OCI-LY3 (cell line): ENCODE data around the gene DNAL1.

Experiments
- H2AFZ ChIP-seq: fragments of 200-600, 300-600 bp; shearing (Covaris generic); 2 replicates; pipeline ENCODE4 v1.6.0; 2014; ENCODE audit warnings: antibody characterized with exemption, low read depth, low read length
- H3K27ac ChIP-seq: fragments of 200-600, 300-600 bp; sonication (generic); 2 replicates; pipeline ENCODE4 v1.5.1; 2014; ENCODE audit warnings: mild to moderate bottlenecking, low read length, moderate library complexity, mixed read lengths
- H3K27me3 ChIP-seq: fragments of 200-600, 300-600 bp; sonication (generic); 2 replicates; pipeline ENCODE4 v1.6.1; 2014; ENCODE audit warnings: low read depth, low read length, mixed read lengths
- H3K36me3 ChIP-seq: fragments of 200-600, 300-600 bp; sonication (generic); replicated peaks from 2 replicates; pipeline ENCODE3; 2014; ENCODE audit warnings: low read depth, low read length, mixed read lengths
- H3K4me1 ChIP-seq: fragments of 300-600, 200-600 bp; sonication (generic); 2 replicates; pipeline ENCODE4 v1.6.1; 2014; ENCODE audit warnings: low read length, mixed read lengths
- H3K4me2 ChIP-seq: fragments of 200-600, 300-600 bp; sonication (generic); 2 replicates; pipeline ENCODE4 v1.6.1; 2014; ENCODE audit warnings: low read length, mixed read lengths
- H3K4me3 ChIP-seq: fragments of 300-600, 200-600 bp; sonication (generic); 2 replicates; pipeline ENCODE4 v1.5.1; 2014; ENCODE audit warnings: antibody characterized with exemption, mild to moderate bottlenecking, low read length, moderate library complexity
- H3K79me2 ChIP-seq: fragments of 300-600, 200-600 bp; shearing (Covaris generic); 2 replicates; pipeline ENCODE4 v1.6.1; 2014; ENCODE audit warnings: mild to moderate bottlenecking, low read length, mixed read lengths
- H3K9ac ChIP-seq: fragments of 300-600, 200-600 bp; shearing (Covaris generic); 2 replicates; pipeline ENCODE4 v1.6.0; 2014; ENCODE audit warnings: mild to moderate bottlenecking, low read length, moderate library complexity
- H3K9me3 ChIP-seq: fragments of 200-600, 300-600 bp; shearing (Covaris generic); 2 replicates; pipeline ENCODE4 v1.6.1; 2014; ENCODE audit warnings: low read length, mixed read lengths; ENCODE audit not compliant: insufficient read depth
- H4K20me1 ChIP-seq: fragments of 200-600, 300-600 bp; sonication (generic); 2 replicates; pipeline ENCODE4 v1.6.1; 2016; ENCODE audit warnings: low read length, mixed read lengths; ENCODE audit not compliant: insufficient read depth
- EZH2phosphoT487 ChIP-seq: fragments of 200-600 bp; shearing (Covaris generic); IDR thresholded peaks from 2 replicates; pipeline ENCODE4 v1.6.1; 2018; ENCODE audit warnings: antibody characterized with exemption, mixed run types, low read depth
- TF ChIP-seq, protein P1 (sequence below): fragments of 200-600, 300-600 bp; sonication (generic); IDR thresholded peaks from 2 replicates; pipeline ENCODE4 v1.5.1; 2014; ENCODE audit warnings: antibody characterized with exemption, low read length, low read depth

The DNAL1 gene

GRCh38 chr14:73723797-73724661 lies 79.2 kb downstream of the DNAL1 start:
- H4K20me1 ChIP-seq = peaks cover 50% of the 10 kb centered on the region
- H3K79me2 ChIP-seq = peaks cover 5% of the 10 kb centered on the region; the same call in 1 of the 2 replicates
- H2AFZ ChIP-seq = no peak overlapping the region
- H3K4me3 ChIP-seq = no peak overlapping the region
- no peak for TF ChIP-seq EZH2phosphoT487
- TF ChIP-seq, protein P1, sequence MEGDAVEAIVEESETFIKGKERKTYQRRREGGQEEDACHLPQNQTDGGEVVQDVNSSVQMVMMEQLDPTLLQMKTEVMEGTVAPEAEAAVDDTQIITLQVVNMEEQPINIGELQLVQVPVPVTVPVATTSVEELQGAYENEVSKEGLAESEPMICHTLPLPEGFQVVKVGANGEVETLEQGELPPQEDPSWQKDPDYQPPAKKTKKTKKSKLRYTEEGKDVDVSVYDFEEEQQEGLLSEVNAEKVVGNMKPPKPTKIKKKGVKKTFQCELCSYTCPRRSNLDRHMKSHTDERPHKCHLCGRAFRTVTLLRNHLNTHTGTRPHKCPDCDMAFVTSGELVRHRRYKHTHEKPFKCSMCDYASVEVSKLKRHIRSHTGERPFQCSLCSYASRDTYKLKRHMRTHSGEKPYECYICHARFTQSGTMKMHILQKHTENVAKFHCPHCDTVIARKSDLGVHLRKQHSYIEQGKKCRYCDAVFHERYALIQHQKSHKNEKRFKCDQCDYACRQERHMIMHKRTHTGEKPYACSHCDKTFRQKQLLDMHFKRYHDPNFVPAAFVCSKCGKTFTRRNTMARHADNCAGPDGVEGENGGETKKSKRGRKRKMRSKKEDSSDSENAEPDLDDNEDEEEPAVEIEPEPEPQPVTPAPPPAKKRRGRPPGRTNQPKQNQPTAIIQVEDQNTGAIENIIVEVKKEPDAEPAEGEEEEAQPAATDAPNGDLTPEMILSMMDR = peak; percentile 41; the same call in 1 of the 2 replicates
- H3K27me3 ChIP-seq = no peaks in the 10 kb centered on the region
- H3K36me3 ChIP-seq = peaks cover 86% of the 10 kb centered on the region
- H3K9ac ChIP-seq = no peak overlapping the region
- H3K4me2 ChIP-seq = peak overlapping the region; percentile 24; the same call in 1 of the 2 replicates
- H3K4me1 ChIP-seq = peaks cover 26% of the 10 kb centered on the region
- no peaks in the 10 kb centered on the region for H3K9me3 ChIP-seq
- H3K27ac ChIP-seq = peak overlapping the region; percentile 47

DNA sequence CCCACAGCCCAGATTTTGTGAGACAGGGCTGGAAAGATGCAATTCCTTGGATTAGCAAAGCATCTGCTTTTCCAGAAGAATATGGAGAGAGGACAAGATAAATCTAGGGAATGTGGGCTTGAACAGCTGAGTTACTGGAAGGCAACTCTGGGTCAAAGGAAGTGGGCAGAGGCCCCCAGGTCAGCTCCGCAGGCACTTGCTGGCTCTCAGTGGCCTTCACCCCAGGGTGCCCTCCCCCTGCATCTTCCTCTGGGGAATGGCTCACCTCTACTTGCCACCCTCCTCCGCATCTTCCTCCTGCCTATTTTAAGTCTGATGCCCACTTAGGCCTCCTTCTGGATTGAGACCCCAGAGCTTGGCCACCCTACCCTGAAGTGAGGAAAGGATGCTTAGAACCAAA lies 79.9 kb downstream of the DNAL1 start:
- Histone ChIP-seq H3K9me3 (no peaks in the 10 kb centered on the region), H3K79me2 (peaks cover 5% of the 10 kb centered on the region; the same call in 1 of the 2 replicates), H3K4me3 (no peak overlapping the region), H3K36me3 (peaks cover 86% of the 10 kb centered on the region), H3K27ac (peak overlapping the region; percentile 47), H3K27me3 (no peaks in the 10 kb centered on the region), H3K9ac (no peak overlapping the region), H2AFZ (no peak overlapping the region), H3K4me1 (peaks cover 26% of the 10 kb centered on the region), H4K20me1 (peaks cover 57% of the 10 kb centered on the region), H3K4me2 (0 out of 2 replicates have a peak overlapping the region, but pooled peaks have one; percentile 24)
- TF ChIP-seq, protein P1 = no peak
- no peak for TF ChIP-seq EZH2phosphoT487

DNA sequence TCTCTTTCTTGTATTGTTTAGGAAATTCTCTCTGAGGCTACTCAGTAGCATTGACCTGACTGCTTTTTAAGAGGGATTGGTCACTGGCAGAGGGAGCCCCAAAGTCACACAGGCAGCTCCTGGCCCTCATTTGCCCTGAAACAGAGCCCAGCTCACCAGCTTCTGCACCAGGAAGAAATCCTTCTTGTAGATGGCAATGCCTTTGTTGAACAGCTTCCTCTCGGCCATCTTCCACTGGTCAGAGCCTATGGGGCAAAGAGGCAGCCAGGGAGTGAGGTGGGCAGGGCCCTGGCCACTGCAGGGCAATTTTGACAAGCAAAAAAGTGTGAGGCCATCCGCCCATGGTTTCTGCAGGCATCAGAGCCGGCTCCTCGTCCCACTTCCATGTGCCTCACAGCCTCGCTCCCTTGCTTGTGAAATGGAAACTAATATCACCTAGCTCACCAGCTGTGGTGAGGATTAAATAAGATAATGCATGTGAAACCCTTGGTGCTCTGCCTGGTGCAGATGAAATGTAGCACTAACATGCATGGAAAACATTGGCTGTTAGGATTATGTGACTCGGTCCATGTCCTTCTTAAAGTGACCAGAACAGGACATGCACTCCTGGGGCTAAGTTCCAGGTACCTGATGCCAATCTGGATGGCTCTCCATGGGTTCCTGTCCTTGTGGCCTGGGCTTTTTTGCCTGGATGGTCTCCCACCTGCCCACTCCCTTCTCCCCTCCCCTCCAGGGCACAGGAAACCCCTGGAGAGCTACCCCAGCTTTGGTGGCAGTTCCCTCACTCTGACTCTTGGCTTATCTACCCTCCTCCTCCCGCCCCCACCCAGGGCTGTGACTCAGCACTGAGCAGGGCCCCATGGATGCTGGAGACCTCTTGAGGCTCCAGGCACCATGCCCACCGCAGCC lies 80.6 kb downstream of the DNAL1 start:
- no peak overlapping the region for H3K4me2 ChIP-seq
- H3K9ac ChIP-seq = no peak overlapping the region
- H3K4me1 ChIP-seq = peaks cover 26% of the 10 kb centered on the region
- H4K20me1 ChIP-seq = peaks cover 63% of the 10 kb centered on the region
- H2AFZ ChIP-seq = no peak overlapping the region
- no peak overlapping the region for H3K27ac ChIP-seq
- H3K27me3 ChIP-seq = no peaks in the 10 kb centered on the region
- no peaks in the 10 kb centered on the region for H3K9me3 ChIP-seq
- H3K36me3 ChIP-seq = peaks cover 89% of the 10 kb centered on the region
- TF ChIP-seq, protein P1 = no peak
- no peak for TF ChIP-seq EZH2phosphoT487
- H3K4me3 ChIP-seq = no peak overlapping the region
- H3K79me2 ChIP-seq = peaks cover 5% of the 10 kb centered on the region; the same call in 1 of the 2 replicates
